GM19438 (cell line): ENCODE results near the gene CEBPZ.
"Not testable (repeated sequence)": the region's sequence is repeated elsewhere in the genome, so short reads cannot be mapped to it uniquely, and the experiment has no call there.

ENCODE experiments used
- ATAC-seq: cut with Tn5 transposase; IDR thresholded peaks from one replicate; pipeline ENCODE4 v1.9.1; 2021; ENCODE audit warnings: low read depth; ENCODE audit not compliant: unreplicated experiment

CEBPZ gene

GRCh38 chr2:37231241-37232130 is at the start of gene CEBPZ, which contains the start of gene NDUFAF7:
TSS of gene CEBPZ (minus strand) at chr2:37231596. CDS start at chr2:37231567, 29 bp downstream.
TSS of gene NDUFAF7 (plus strand) at chr2:37231658. CDS start at chr2:37231706, 48 bp downstream.
- peak; percentile 93 for ATAC-seq

GRCh38 chr2:37276291-37276690 is 44.9 kb upstream of the CEBPZ start:
- ATAC-seq: no peak

GRCh38 chr2:37274359-37274965 is 43.1 kb upstream of the CEBPZ start:
- ATAC-seq: no peak

GRCh38 chr2:37271376-37272067 is 40.1 kb upstream of the CEBPZ start:
- no peak for ATAC-seq

GRCh38 chr2:37268111-37268510 is 36.7 kb upstream of the CEBPZ start:
- ATAC-seq: no peak

GRCh38 chr2:37267685-37268084 is 36.3 kb upstream of the CEBPZ start:
- ATAC-seq: no peak

GRCh38 chr2:37263839-37264238 is 32.4 kb upstream of the CEBPZ start:
- no peak for ATAC-seq

- no peak for ATAC-seq
Measured at GRCh38 chr2:37262522-37262921, 31.1 kb upstream of the CEBPZ start.

- ATAC-seq: no peak
Measured at GRCh38 chr2:37250869-37251740, 19.7 kb upstream of the CEBPZ start.

- no peak for ATAC-seq
Measured at GRCh38 chr2:37246205-37246604, 14.8 kb upstream of the CEBPZ start.

GRCh38 chr2:37244755-37245154 is 13.4 kb upstream of the CEBPZ start:
- ATAC-seq: no peak

GRCh38 chr2:37244017-37244416 is 12.6 kb upstream of the CEBPZ start:
- ATAC-seq: no peak

- ATAC-seq: no peak
Measured at GRCh38 chr2:37243435-37243834, 12.0 kb upstream of the CEBPZ start.

- ATAC-seq: no peak
Measured at GRCh38 chr2:37232131-37232933, 936 bp upstream of the CEBPZ start.

GRCh38 chr2:37230581-37230980 is 815 bp downstream of the CEBPZ start:
- no peak for ATAC-seq

- ATAC-seq: no peak
Measured at GRCh38 chr2:37228788-37229187, 2.6 kb downstream of the CEBPZ start.

- ATAC-seq: no peak
Measured at GRCh38 chr2:37226863-37227262, 4.5 kb downstream of the CEBPZ start.

- ATAC-seq: not testable (repeated sequence)
Measured at GRCh38 chr2:37225129-37225528, 6.3 kb downstream of the CEBPZ start.

GRCh38 chr2:37224063-37224462 is 7.3 kb downstream of the CEBPZ start:
- ATAC-seq: no peak
